HEK293 (cell line): ENCODE data around the gene GUK1.

Experiments
- CTCF ChIA-PET: fragments of 350-600 bp; formaldehyde crosslinking; extraction: SDS; loops from one replicate; lab custom pipeline; 2021; ENCODE audit warnings: antibody characterized with exemption; lab: Yijun Ruan, JAX
- POLR2A ChIA-PET: fragments of 300-600 bp; formaldehyde crosslinking; extraction: SDS; loops from one replicate; lab custom pipeline; 2020; ENCODE audit warnings: antibody characterized with exemption, inconsistent platforms; lab: Yijun Ruan, JAX
- H3K27ac ChIP-seq: fragments of 200-500 bp; sonication (Bioruptor generic); 2 replicates; pipeline ENCODE4 v1.5.1; 2014; ENCODE audit warnings: low read depth, low read length, control low read depth, inconsistent platforms; ENCODE audit errors: extremely low read depth
- H3K36me3 ChIP-seq, 2 experiments: fragments of 200-500 bp in 1 of 2; sonication (Bioruptor generic) in 1 of 2; 1 replicate in 1 of 2; 2 replicates in 1 of 2; pipeline ENCODE4 v1.5.1; 2014 to 2017; ENCODE audit warnings: inconsistent platforms in 2 of 2, low read length in 2 of 2; ENCODE audit not compliant: control insufficient read depth in 2 of 2, insufficient read depth in 1 of 2
- H3K4me1 ChIP-seq: fragments of 200-500 bp; sonication (Bioruptor generic); 2 replicates; pipeline ENCODE4 v1.5.1; 2014; ENCODE audit warnings: mild to moderate bottlenecking, low read length, inconsistent platforms; ENCODE audit not compliant: control insufficient read depth, insufficient read depth
- H3K4me3 ChIP-seq: 2 replicates; pipeline ENCODE4 v1.5.1; 2011; ENCODE audit warnings: low read depth, mild to moderate bottlenecking, control low read depth, low read length, moderate library complexity
- H3K9me3 ChIP-seq: fragments of 200-500 bp; sonication (Bioruptor generic); 2 replicates; pipeline ENCODE4 v1.5.1; 2014; ENCODE audit warnings: low read depth, low read length, inconsistent platforms; ENCODE audit not compliant: control insufficient read depth, insufficient read depth
- EGR2 ChIP-seq: fragments of 450-650 bp; formaldehyde crosslinking; IDR thresholded peaks from 2 replicates; pipeline ENCODE4 v1.5.1; 2016; ENCODE audit warnings: low read depth, missing biosample characterization, missing genetic modification characterization
- GLIS1 ChIP-seq: fragments of 450-650 bp; formaldehyde crosslinking; IDR thresholded peaks from 2 replicates; pipeline ENCODE4 v1.5.1; 2016; ENCODE audit warnings: missing biosample characterization, missing genetic modification characterization
- GLIS2 ChIP-seq: fragments of 450-650 bp; formaldehyde crosslinking; IDR thresholded peaks from 2 replicates; pipeline ENCODE4 v1.5.1; 2016; ENCODE audit warnings: missing biosample characterization, missing genetic modification characterization
- KLF1 ChIP-seq: fragments of 450-650 bp; formaldehyde crosslinking; IDR thresholded peaks from 2 replicates; pipeline ENCODE4 v1.5.1; 2016; ENCODE audit warnings: missing biosample characterization, missing genetic modification characterization
- MYNN ChIP-seq: fragments of 450-650 bp; formaldehyde crosslinking; IDR thresholded peaks from 2 replicates; pipeline ENCODE4 v1.5.1; 2016; ENCODE audit warnings: missing biosample characterization, missing genetic modification characterization, borderline replicate concordance
- RBAK ChIP-seq: fragments of 450-650 bp; formaldehyde crosslinking; IDR thresholded peaks from 2 replicates; pipeline ENCODE4 v1.5.1; 2016; ENCODE audit warnings: missing biosample characterization, missing genetic modification characterization
- REST ChIP-seq: fragments of 450-650 bp; formaldehyde crosslinking; IDR thresholded peaks from 2 replicates; pipeline ENCODE4 v1.5.1; 2016; ENCODE audit warnings: missing biosample characterization, missing genetic modification characterization
- SCRT2 ChIP-seq: fragments of 450-650 bp; formaldehyde crosslinking; IDR thresholded peaks from 2 replicates; pipeline ENCODE4 v1.5.1; 2016; ENCODE audit warnings: missing biosample characterization, missing genetic modification characterization
- ZBTB20 ChIP-seq: fragments of 450-650 bp; formaldehyde crosslinking; IDR thresholded peaks from 2 replicates; pipeline ENCODE4 v1.5.1; 2016; ENCODE audit warnings: missing biosample characterization, missing genetic modification characterization
- ZIC2 ChIP-seq: fragments of 450-650 bp; formaldehyde crosslinking; IDR thresholded peaks from 2 replicates; pipeline ENCODE4 v1.5.1; 2016; ENCODE audit warnings: missing biosample characterization, missing genetic modification characterization
- ZNF146 ChIP-seq: fragments of 450-650 bp; formaldehyde crosslinking; IDR thresholded peaks from 2 replicates; pipeline ENCODE4 v1.5.1; 2016; ENCODE audit warnings: missing biosample characterization, missing genetic modification characterization
- ZNF16 ChIP-seq: fragments of 450-650 bp; formaldehyde crosslinking; IDR thresholded peaks from 2 replicates; pipeline ENCODE4 v1.5.1; 2016; ENCODE audit warnings: low read depth, missing biosample characterization, missing genetic modification characterization
- ZNF248 ChIP-seq: fragments of 450-650 bp; formaldehyde crosslinking; IDR thresholded peaks from 2 replicates; pipeline ENCODE4 v1.5.1; 2017; ENCODE audit warnings: missing biosample characterization, missing genetic modification characterization
- ZNF670 ChIP-seq: fragments of 450-650 bp; formaldehyde crosslinking; IDR thresholded peaks from 2 replicates; pipeline ENCODE4 v1.5.1; 2016; ENCODE audit warnings: missing biosample characterization, missing genetic modification characterization, low read depth
- ZNF677 ChIP-seq: fragments of 450-650 bp; IDR thresholded peaks from 2 replicates; pipeline ENCODE4 v1.5.0; 2018; ENCODE audit warnings: missing biosample characterization, mild to moderate bottlenecking, missing genetic modification characterization, moderate library complexity
- TF ChIP-seq, protein P1 (sequence below): fragments of 450-650 bp; formaldehyde crosslinking; IDR thresholded peaks from 2 replicates; pipeline ENCODE4 v1.5.1; 2016; ENCODE audit warnings: missing biosample characterization, missing genetic modification characterization
- TF ChIP-seq, protein P2 (sequence below): fragments of 450-650 bp; formaldehyde crosslinking; IDR thresholded peaks from 2 replicates; pipeline ENCODE4 v1.5.1; 2016; ENCODE audit warnings: missing biosample characterization, missing genetic modification characterization
- TF ChIP-seq, protein P3 (sequence below): fragments of 450-650 bp; IDR thresholded peaks from 2 replicates; pipeline ENCODE4 v1.5.1; 2018; ENCODE audit warnings: missing biosample characterization, missing genetic modification characterization
- TF ChIP-seq, protein P4 (sequence below): fragments of 450-650 bp; formaldehyde crosslinking; IDR thresholded peaks from 2 replicates; pipeline ENCODE4 v1.5.0; 2017; ENCODE audit warnings: missing biosample characterization, missing genetic modification characterization, borderline replicate concordance

Gene GUK1

GRCh38 chr1:228151180-228151925, 11.3 kb downstream of the GUK1 start (continued):
- TF ChIP-seq, protein P1, sequence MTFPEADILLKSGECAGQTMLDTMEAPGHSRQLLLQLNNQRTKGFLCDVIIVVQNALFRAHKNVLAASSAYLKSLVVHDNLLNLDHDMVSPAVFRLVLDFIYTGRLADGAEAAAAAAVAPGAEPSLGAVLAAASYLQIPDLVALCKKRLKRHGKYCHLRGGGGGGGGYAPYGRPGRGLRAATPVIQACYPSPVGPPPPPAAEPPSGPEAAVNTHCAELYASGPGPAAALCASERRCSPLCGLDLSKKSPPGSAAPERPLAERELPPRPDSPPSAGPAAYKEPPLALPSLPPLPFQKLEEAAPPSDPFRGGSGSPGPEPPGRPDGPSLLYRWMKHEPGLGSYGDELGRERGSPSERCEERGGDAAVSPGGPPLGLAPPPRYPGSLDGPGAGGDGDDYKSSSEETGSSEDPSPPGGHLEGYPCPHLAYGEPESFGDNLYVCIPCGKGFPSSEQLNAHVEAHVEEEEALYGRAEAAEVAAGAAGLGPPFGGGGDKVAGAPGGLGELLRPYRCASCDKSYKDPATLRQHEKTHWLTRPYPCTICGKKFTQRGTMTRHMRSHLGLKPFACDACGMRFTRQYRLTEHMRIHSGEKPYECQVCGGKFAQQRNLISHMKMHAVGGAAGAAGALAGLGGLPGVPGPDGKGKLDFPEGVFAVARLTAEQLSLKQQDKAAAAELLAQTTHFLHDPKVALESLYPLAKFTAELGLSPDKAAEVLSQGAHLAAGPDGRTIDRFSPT (tag by site-specific recombination) = peak; percentile 36; the same call in 1 of the 2 replicates
- peak; percentile 26; the same call in 1 of the 2 replicates for TF ChIP-seq EGR2

GRCh38 chr1:228152097-228152917, 12.2 kb downstream of the GUK1 start:
- CTCF ChIA-PET = interaction anchor here (0.6 to 2.7 kb wide), 5 partner anchors 13 to 153 kb away, joined by 3 to 14 read pairs (median 10); partner anchors contain the start of gene IBA57
- Histone ChIP-seq H3K36me3 (peaks cover 0 to 17% of the 10 kb centered on the region in 2 experiments; a peak in 1 of 3 replicates), H3K27ac (no peak overlapping the region), H3K4me1 (peaks cover 3% of the 10 kb centered on the region; the same call in 1 of the 2 replicates), H3K9me3 (no peaks in the 10 kb centered on the region), H3K4me3 (no peak overlapping the region)
- TF ChIP-seq, protein P2, sequence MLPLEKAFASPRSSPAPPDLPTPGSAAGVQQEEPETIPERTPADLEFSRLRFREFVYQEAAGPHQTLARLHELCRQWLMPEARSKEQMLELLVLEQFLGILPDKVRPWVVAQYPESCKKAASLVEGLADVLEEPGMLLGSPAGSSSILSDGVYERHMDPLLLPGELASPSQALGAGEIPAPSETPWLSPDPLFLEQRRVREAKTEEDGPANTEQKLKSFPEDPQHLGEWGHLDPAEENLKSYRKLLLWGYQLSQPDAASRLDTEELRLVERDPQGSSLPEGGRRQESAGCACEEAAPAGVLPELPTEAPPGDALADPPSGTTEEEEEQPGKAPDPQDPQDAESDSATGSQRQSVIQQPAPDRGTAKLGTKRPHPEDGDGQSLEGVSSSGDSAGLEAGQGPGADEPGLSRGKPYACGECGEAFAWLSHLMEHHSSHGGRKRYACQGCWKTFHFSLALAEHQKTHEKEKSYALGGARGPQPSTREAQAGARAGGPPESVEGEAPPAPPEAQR (tag by site-specific recombination) = no peak
- TF ChIP-seq KLF1 (tag by site-specific recombination) (peak; percentile 53), GLIS2 (tag by site-specific recombination) (peak; percentile 64), ZNF677 (tag by site-specific recombination) (no peak), ZBTB20 (tag by site-specific recombination) (peak; percentile 30; the same call in 1 of the 2 replicates), GLIS1 (tag by site-specific recombination) (peak; percentile 30), ZIC2 (tag by site-specific recombination) (peak; percentile 58)
- TF ChIP-seq, protein P3, sequence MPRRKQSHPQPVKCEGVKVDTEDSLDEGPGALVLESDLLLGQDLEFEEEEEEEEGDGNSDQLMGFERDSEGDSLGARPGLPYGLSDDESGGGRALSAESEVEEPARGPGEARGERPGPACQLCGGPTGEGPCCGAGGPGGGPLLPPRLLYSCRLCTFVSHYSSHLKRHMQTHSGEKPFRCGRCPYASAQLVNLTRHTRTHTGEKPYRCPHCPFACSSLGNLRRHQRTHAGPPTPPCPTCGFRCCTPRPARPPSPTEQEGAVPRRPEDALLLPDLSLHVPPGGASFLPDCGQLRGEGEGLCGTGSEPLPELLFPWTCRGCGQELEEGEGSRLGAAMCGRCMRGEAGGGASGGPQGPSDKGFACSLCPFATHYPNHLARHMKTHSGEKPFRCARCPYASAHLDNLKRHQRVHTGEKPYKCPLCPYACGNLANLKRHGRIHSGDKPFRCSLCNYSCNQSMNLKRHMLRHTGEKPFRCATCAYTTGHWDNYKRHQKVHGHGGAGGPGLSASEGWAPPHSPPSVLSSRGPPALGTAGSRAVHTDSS = no peak
- POLR2A ChIA-PET = interaction anchor here (1.8 to 9.6 kb wide), 2 partner anchors 12 kb away, joined by 8 to 82 read pairs; partner anchors contain the start of genes GUK1 and IBA57

- no peak overlapping the region for H3K27ac ChIP-seq
- peaks cover 3% of the 10 kb centered on the region; the same call in 1 of the 2 replicates for H3K4me1 ChIP-seq
- CTCF ChIA-PET = interaction anchor here (0.6 to 2.7 kb wide), 4 partner anchors 12 to 69 kb away, joined by 3 to 14 read pairs (median 10); partner anchors contain the start of gene IBA57
- no peaks in the 10 kb centered on the region for H3K9me3 ChIP-seq
- POLR2A ChIA-PET = interaction anchor here (9.6 kb wide), 1 partner anchor 11 kb away, joined by 82 read pairs; the partner anchor contains the start of gene IBA57
- H3K36me3 ChIP-seq = peaks cover 0 to 12% of the 10 kb centered on the region in 2 experiments; a peak in 1 of 3 replicates
- no peak overlapping the region for H3K4me3 ChIP-seq
- TF ChIP-seq REST (tag by site-specific recombination) (no peak), ZNF248 (tag by site-specific recombination) (no peak), ZNF16 (tag by site-specific recombination) (no peak), RBAK (no peak), ZNF146 (no peak), MYNN (no peak), SCRT2 (tag by site-specific recombination) (no peak), ZNF670 (tag by site-specific recombination) (no peak)
- TF ChIP-seq, protein P4, sequence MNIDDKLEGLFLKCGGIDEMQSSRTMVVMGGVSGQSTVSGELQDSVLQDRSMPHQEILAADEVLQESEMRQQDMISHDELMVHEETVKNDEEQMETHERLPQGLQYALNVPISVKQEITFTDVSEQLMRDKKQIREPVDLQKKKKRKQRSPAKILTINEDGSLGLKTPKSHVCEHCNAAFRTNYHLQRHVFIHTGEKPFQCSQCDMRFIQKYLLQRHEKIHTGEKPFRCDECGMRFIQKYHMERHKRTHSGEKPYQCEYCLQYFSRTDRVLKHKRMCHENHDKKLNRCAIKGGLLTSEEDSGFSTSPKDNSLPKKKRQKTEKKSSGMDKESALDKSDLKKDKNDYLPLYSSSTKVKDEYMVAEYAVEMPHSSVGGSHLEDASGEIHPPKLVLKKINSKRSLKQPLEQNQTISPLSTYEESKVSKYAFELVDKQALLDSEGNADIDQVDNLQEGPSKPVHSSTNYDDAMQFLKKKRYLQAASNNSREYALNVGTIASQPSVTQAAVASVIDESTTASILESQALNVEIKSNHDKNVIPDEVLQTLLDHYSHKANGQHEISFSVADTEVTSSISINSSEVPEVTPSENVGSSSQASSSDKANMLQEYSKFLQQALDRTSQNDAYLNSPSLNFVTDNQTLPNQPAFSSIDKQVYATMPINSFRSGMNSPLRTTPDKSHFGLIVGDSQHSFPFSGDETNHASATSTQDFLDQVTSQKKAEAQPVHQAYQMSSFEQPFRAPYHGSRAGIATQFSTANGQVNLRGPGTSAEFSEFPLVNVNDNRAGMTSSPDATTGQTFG = no peak
Measured at GRCh38 chr1:228152918-228153258, 12.8 kb downstream of the GUK1 start.
